HepG2 (cell line): ENCODE data around the gene GLI3. TPM values are rescaled to one million over a fixed set of nuclear protein-coding genes. Genes with fewer than 3 reads are reported as not detected.

ENCODE experiments used
- ATAC-seq: fragments of 200-7000 bp; cut with Tn5 transposase; 3 replicates; pipeline ENCODE4 v1.9.1; 2020; ENCODE audit warnings: mild to moderate bottlenecking, moderate library complexity
- BruUV-seq: library from RNA; stranded (reverse); fragments of 400-500 nt; replicated peaks from 2 replicates; lab custom pipeline; 2021; lab: Mats Ljungman, UMichigan
- CTCF ChIA-PET: fragments of 300-600 bp; formaldehyde crosslinking; extraction: SDS; loops from one replicate; lab custom pipeline; 2021; ENCODE audit warnings: low total read pairs, inconsistent platforms, low intra/inter-chr PET ratio; lab: Yijun Ruan, JAX
- POLR2A ChIA-PET: fragments of 350-600 bp; sonication (Branson Sonifier 250); formaldehyde crosslinking; loops from one replicate; lab custom pipeline; 2020; ENCODE audit warnings: antibody characterized with exemption, inconsistent platforms; lab: Yijun Ruan, JAX
- DNase-seq: peaks from one replicate; pipeline ENCODE4 v3.0.0-alpha.2; 2015; ENCODE audit warnings: low spot score
- FAIRE-seq: peaks from 3 replicates; lab custom pipeline; 2011; peaks lifted over from hg19 to GRCh38; lab: Jason Lieb, UNC
- H2AFZ ChIP-seq: one replicate; pipeline ENCODE4 v1.6.1; 2011; ENCODE audit warnings: low read length, inconsistent platforms
- H3K27ac ChIP-seq: fragments of 300-600 bp; 3 replicates; pipeline ENCODE4 v1.8.0; 2011; ENCODE audit warnings: mixed run types, mild to moderate bottlenecking, mixed read lengths, low read length, inconsistent platforms; ENCODE audit not compliant: insufficient read depth; ENCODE audit errors: extremely low read length
- H3K27me3 ChIP-seq, 2 experiments: fragments of 200-600 bp in 1 of 2; 2 replicates in 1 of 2; 3 replicates in 1 of 2; pipeline versions ENCODE4 v1.6.0 to v1.8.0; 2011; ENCODE audit warnings: low read length in 2 of 2, mild to moderate bottlenecking in 2 of 2, moderate library complexity in 2 of 2, inconsistent platforms in 1 of 2; ENCODE audit not compliant: insufficient read depth in 2 of 2, control insufficient read depth in 1 of 2
- H3K36me3 ChIP-seq, 2 experiments: fragments of 200-600 bp in 1 of 2; replicated peaks in 1 of 2; 2 replicates in 1 of 2; 3 replicates in 1 of 2; pipeline versions ENCODE4 v1.5.1 to v1.8.0; 2011; ENCODE audit warnings: low read length in 2 of 2, inconsistent platforms in 1 of 2; ENCODE audit not compliant: insufficient read depth in 2 of 2, control insufficient read depth in 1 of 2
- H3K4me1 ChIP-seq: 2 replicates; pipeline ENCODE4 v1.5.1; 2012; ENCODE audit warnings: low read length, inconsistent platforms; ENCODE audit not compliant: insufficient read depth
- H3K4me2 ChIP-seq: 2 replicates; pipeline ENCODE4 v1.6.0; 2011; ENCODE audit warnings: low read depth, low read length, inconsistent platforms
- H3K4me3 ChIP-seq, 3 experiments: fragments of 200-600 bp in 1 of 3; sonication (generic), shearing (Covaris generic) in 1 of 3; replicated peaks in 1 of 3; 2 replicates each; pipeline ENCODE4 v1.5.1; 2011 to 2016; ENCODE audit warnings: low read length in 3 of 3, inconsistent platforms in 2 of 3, low read depth in 2 of 3, mild to moderate bottlenecking in 2 of 3, control low read depth in 1 of 3, mixed read lengths in 1 of 3; ENCODE audit not compliant: insufficient read depth in 1 of 3
- H3K79me2 ChIP-seq: one replicate; pipeline ENCODE4 v1.6.1; 2011; ENCODE audit warnings: low read length, inconsistent platforms; ENCODE audit not compliant: insufficient read depth
- H3K9ac ChIP-seq: 2 replicates; pipeline ENCODE4 v1.6.0; 2011; ENCODE audit warnings: mild to moderate bottlenecking, low read depth, low read length, inconsistent platforms; ENCODE audit not compliant: insufficient read depth
- H3K9me3 ChIP-seq: 2 replicates; pipeline ENCODE4 v1.5.1; 2012; ENCODE audit warnings: mild to moderate bottlenecking, low read length
- H4K20me1 ChIP-seq: 2 replicates; pipeline ENCODE4 v1.6.0; 2011; ENCODE audit warnings: inconsistent platforms, mild to moderate bottlenecking, low read length, moderate library complexity; ENCODE audit not compliant: insufficient read depth
- FOSL1 ChIP-seq: sonication (generic); formaldehyde crosslinking; IDR thresholded peaks from 2 replicates; pipeline ENCODE4 v1.9.0; 2021; ENCODE audit warnings: missing genetic modification reagents, borderline replicate concordance
- FOXO1 ChIP-seq: sonication (generic); formaldehyde crosslinking; IDR thresholded peaks from 2 replicates; pipeline ENCODE4 v1.4.0; 2020; ENCODE audit warnings: missing genetic modification reagents
- GMEB1 ChIP-seq: sonication (generic); formaldehyde crosslinking; IDR thresholded peaks from 2 replicates; pipeline ENCODE4 v1.5.1; 2020; ENCODE audit warnings: missing genetic modification reagents, mild to moderate bottlenecking, borderline replicate concordance
- HIVEP1 ChIP-seq: sonication (generic); formaldehyde crosslinking; IDR thresholded peaks from 2 replicates; pipeline ENCODE4 v1.4.0; 2020; ENCODE audit warnings: mild to moderate bottlenecking, missing genetic modification reagents
- KDM6A ChIP-seq: IDR thresholded peaks from 2 replicates; pipeline ENCODE4 v1.6.1; 2016; ENCODE audit warnings: low read depth
- KLF6 ChIP-seq: IDR thresholded peaks from 2 replicates; pipeline ENCODE4 v1.8.0; 2016; ENCODE audit warnings: missing biosample characterization, missing genetic modification reagents
- PRDM10 ChIP-seq: sonication (generic); formaldehyde crosslinking; IDR thresholded peaks from 2 replicates; pipeline ENCODE4 v1.4.0; 2020; ENCODE audit warnings: low read depth, missing genetic modification reagents
- RNF219 ChIP-seq: sonication (generic); formaldehyde crosslinking; IDR thresholded peaks from 2 replicates; pipeline ENCODE4 v1.5.0; 2020; ENCODE audit warnings: mild to moderate bottlenecking, missing genetic modification reagents
- TFE3 ChIP-seq: IDR thresholded peaks from 2 replicates; pipeline ENCODE4 v1.6.1; 2016
- TMF1 ChIP-seq: sonication (generic); formaldehyde crosslinking; IDR thresholded peaks from 2 replicates; pipeline ENCODE4 v1.8.1; 2022; ENCODE audit warnings: low read depth, missing genetic modification reagents
- YY1 ChIP-seq: IDR thresholded peaks from 2 replicates; pipeline ENCODE4 v1.6.1; 2011; ENCODE audit warnings: low read length, low read depth, moderate library complexity, mild to moderate bottlenecking; ENCODE audit not compliant: insufficient read depth, insufficient replicate concordance
- ZNF337 ChIP-seq: sonication (generic); formaldehyde crosslinking; IDR thresholded peaks from 2 replicates; pipeline ENCODE4 v1.5.1; 2020; ENCODE audit warnings: missing genetic modification reagents, low read depth, mild to moderate bottlenecking, borderline replicate concordance
- ZNF557 ChIP-seq: sonication (generic); formaldehyde crosslinking; IDR thresholded peaks from 2 replicates; pipeline ENCODE4 v1.4.0; 2020; ENCODE audit warnings: missing genetic modification reagents
- ZNF564 ChIP-seq: sonication (generic); formaldehyde crosslinking; IDR thresholded peaks from 2 replicates; pipeline ENCODE4 v1.8.1; 2023; ENCODE audit warnings: mild to moderate bottlenecking, missing genetic modification reagents
- WGBS: methylation state at CpG from one replicate; pipeline ENCODE4 v1.1.6; 2017; ENCODE audit warnings: low lambda C conversion rate; 5-methylcytosine and 5-hydroxymethylcytosine counted together
- in situ Hi-C: cut with HindIII; loops from 2 replicates; pipeline ENCODE4 v1.10.0; 2017; ENCODE audit warnings: low pct_unique_long_range_greater_than_20kb; ENCODE audit not compliant: extremely low pct_ligation_motif_present
- intact Hi-C: fragments of 100-400 bp; cut with micrococcal nuclease; formaldehyde crosslinking; loops from one replicate; pipeline ENCODE4 v1.10.0; 2022; ENCODE audit not compliant: unreplicated experiment
- polyA plus RNA-seq, 8 experiments: library from polyadenylated mRNA; depleted of rRNA in 3 of 8; stranded (reverse) in 7 of 8; unstranded in 1 of 8; fragments of >200 nt; fragmentation: Illumina TruSeq in 4 of 8; extraction: Trizol in 4 of 8; gene quantifications; 2 replicates each; pipeline versions ENCODE4 v1.2.1 to v1.2.3, GENCODE V29; 2011 to 2016; ENCODE audit warnings: low read depth in 4 of 8, missing spikeins in 1 of 8, mixed read lengths in 1 of 8; ENCODE audit not compliant: insufficient read depth in 1 of 8
- total RNA-seq, 5 experiments: library from RNA; depleted of rRNA; stranded (reverse); fragments of >200 nt; fragmentation: Illumina TruSeq; extraction: Trizol; gene quantifications; 2 replicates each; pipeline ENCODE4 v1.2.3, GENCODE V29; 2016; ENCODE audit warnings: low read depth in 1 of 5

The GLI3 gene
- total and polyA plus RNA-seq, 2 of the 13 experiments (the other 11 are each of a cell fraction or from before 2014, with no cell fraction given) = not detected

- H3K9me3 ChIP-seq = no peaks in the 10 kb centered on the region
- intact Hi-C loops = no loop called here
- DNase-seq = no peak
- peaks cover 3 to 16% of the 10 kb centered on the region in 2 experiments; a peak in 3 of 5 replicates for H3K27me3 ChIP-seq
- WGBS = 20% methylated on average over 5 of the region's 5 CpGs
- no peak overlapping the region for H2AFZ ChIP-seq
- no peak overlapping the region for H3K9ac ChIP-seq
- no peaks in the 10 kb centered on the region for H3K4me1 ChIP-seq
- no peak overlapping the region for H3K4me2 ChIP-seq
- POLR2A ChIA-PET = no interaction called here
- BruUV-seq = no TSS peak
- in situ Hi-C loops = no loop called here
- H3K27ac ChIP-seq = no peak overlapping the region
- H4K20me1 ChIP-seq = no peaks in the 10 kb centered on the region
- no peak for FAIRE-seq
- TF ChIP-seq RNF219 (no peak), ZNF337 (CRISPR knock-in tag) (no peak), ZNF564 (CRISPR knock-in tag) (no peak), TFE3 (no peak), FOSL1 (CRISPR knock-in tag) (no peak), YY1 (no peak), TMF1 (CRISPR knock-in tag) (no peak), PRDM10 (CRISPR knock-in tag) (no peak), KDM6A (CRISPR knock-in tag) (no peak), KLF6 (CRISPR knock-in tag) (no peak), FOXO1 (no peak), HIVEP1 (no peak), ZNF557 (CRISPR knock-in tag) (no peak), GMEB1 (CRISPR knock-in tag) (no peak)
- no peak for ATAC-seq
- no peaks in the 10 kb centered on the region for H3K79me2 ChIP-seq
- CTCF ChIA-PET = no interaction called here
- no peaks in the 10 kb centered on the region for H3K36me3 ChIP-seq
- H3K4me3 ChIP-seq = no peak overlapping the region
These were observed 19.5 kb downstream of the GLI3 start for GRCh38 chr7:42217548-42217947.
